Stimulated activated CD4-positive, alpha-beta T cell treated with anti-CD3 and anti-CD28 coated beads, Interleukin-4, amount 100 ng/mL, for 4 hours (primary cell): Measurements from ENCODE around the gene HOXB8.

Source experiments
- DNase-seq, 2 experiments: peaks; one replicate each; pipeline ENCODE4 v3.0.0-alpha.2; 2020

Gene HOXB8

GRCh38 chr17:48615047-48615962, at the start of gene HOXB8:
Gene HOXB8 (minus strand): TSS chr17:48615292. CDS start chr17:48614704, 588 bp downstream.
- peak in 1 of 2 experiments; percentile 43 for DNase-seq

GRCh38 chr17:48663134-48663924, 48.2 kb upstream of the HOXB8 start:
- no peak for DNase-seq

GRCh38 chr17:48655913-48656312, 40.8 kb upstream of the HOXB8 start:
- no peak for DNase-seq

- DNase-seq: no peak
These were observed 34.6 kb upstream of the HOXB8 start for GRCh38 chr17:48649741-48650140.

GRCh38 chr17:48647963-48648245, 32.8 kb upstream of the HOXB8 start:
- DNase-seq: no peak

GRCh38 chr17:48647103-48647962, 32.2 kb upstream of the HOXB8 start:
- DNase-seq: no peak

GRCh38 chr17:48646183-48647102, 31.4 kb upstream of the HOXB8 start:
- peak; percentile 18 to 32 for DNase-seq

- DNase-seq: no peak
These were observed 30.6 kb upstream of the HOXB8 start for GRCh38 chr17:48645639-48646182.

GRCh38 chr17:48644910-48645557, 29.9 kb upstream of the HOXB8 start:
- DNase-seq: no peak

- no peak for DNase-seq
These were observed 29.1 kb upstream of the HOXB8 start for GRCh38 chr17:48644159-48644558.

- no peak for DNase-seq
These were observed 28.6 kb upstream of the HOXB8 start for GRCh38 chr17:48643697-48644012.

- no peak for DNase-seq
These were observed 28.0 kb upstream of the HOXB8 start for GRCh38 chr17:48642843-48643696.

GRCh38 chr17:48642059-48642842, 27.2 kb upstream of the HOXB8 start:
- DNase-seq: no peak

- no peak for DNase-seq
These were observed 26.5 kb upstream of the HOXB8 start for GRCh38 chr17:48641541-48642058.

- no peak for DNase-seq
These were observed 25.7 kb upstream of the HOXB8 start for GRCh38 chr17:48640858-48641180.

- no peak for DNase-seq
These were observed 25.1 kb upstream of the HOXB8 start for GRCh38 chr17:48639982-48640857.

GRCh38 chr17:48639136-48639535, 24.0 kb upstream of the HOXB8 start:
- no peak for DNase-seq
